Osteocyte (in vitro differentiated cells): Measurements from ENCODE around the gene HNRNPR. TPM values are rescaled to one million over a fixed set of nuclear protein-coding genes. Genes with fewer than 3 reads are reported as not detected.
"Not testable (repeated sequence)": the region's sequence is repeated elsewhere in the genome, so short reads cannot be mapped to it uniquely, and the experiment has no call there.

Experiments
- DNase-seq: peaks from one replicate; pipeline ENCODE4 v3.0.0; 2021; ENCODE audit warnings: mixed read lengths; ENCODE audit not compliant: unreplicated experiment; ENCODE audit errors: extremely low spot score
- H3K27ac Mint-ChIP-seq: one replicate; pipeline ENCODE4 v1.8.0; 2021; ENCODE audit warnings: mild to moderate bottlenecking, mixed read lengths; ENCODE audit not compliant: unreplicated experiment
- H3K27me3 Mint-ChIP-seq: one replicate; pipeline ENCODE4 v1.8.0; 2021; ENCODE audit warnings: mixed read lengths; ENCODE audit not compliant: unreplicated experiment
- H3K36me3 Mint-ChIP-seq: one replicate; pipeline ENCODE4 v1.8.0; 2021; ENCODE audit warnings: mixed read lengths; ENCODE audit not compliant: unreplicated experiment
- H3K4me1 Mint-ChIP-seq: one replicate; pipeline ENCODE4 v1.8.0; 2021; ENCODE audit warnings: mixed read lengths; ENCODE audit not compliant: unreplicated experiment
- H3K4me3 Mint-ChIP-seq: one replicate; pipeline ENCODE4 v1.8.0; 2021; ENCODE audit warnings: mild to moderate bottlenecking, moderate library complexity, mixed read lengths; ENCODE audit not compliant: unreplicated experiment
- H3K9me3 Mint-ChIP-seq: one replicate; pipeline ENCODE4 v1.8.0; 2021; ENCODE audit warnings: mixed read lengths; ENCODE audit not compliant: unreplicated experiment
- total RNA-seq: library from RNA; stranded (reverse); gene quantifications from 2 replicates; pipeline ENCODE4 v1.2.1, GENCODE V29; 2021
- TF ChIP-seq, protein P1 (sequence below): fragments of 200-600 bp; sonication (generic); IDR thresholded peaks from 2 replicates; pipeline ENCODE4 v1.5.0; 2021; ENCODE audit warnings: antibody characterized with exemption, mild to moderate bottlenecking, moderate library complexity

Gene HNRNPR
- total RNA-seq, 1 donor from 2014 or later: 140 TPM

DNA sequence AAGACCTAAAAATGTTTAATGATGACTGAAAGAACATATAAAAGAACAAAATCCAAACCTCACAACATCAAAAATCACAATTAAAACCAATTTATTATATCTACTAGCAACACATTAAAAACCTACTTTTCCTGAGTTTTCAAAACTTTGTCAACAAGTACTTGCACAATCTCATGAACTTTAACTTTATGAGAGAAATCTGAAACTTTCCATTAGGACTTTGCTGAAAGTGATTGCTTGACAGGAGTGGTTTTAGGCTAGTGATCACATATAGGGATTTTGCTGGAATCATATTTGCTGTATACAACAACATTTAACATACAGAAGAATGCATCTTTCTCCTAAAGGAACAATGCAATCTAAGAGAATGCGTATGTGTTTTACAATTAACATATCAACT is 13.2 kb downstream of the HNRNPR start:
- Mint-ChIP-seq H3K9me3 (no peaks in the 10 kb centered on the region), H3K4me3 (no peak overlapping the region), H3K27me3 (no peaks in the 10 kb centered on the region), H3K36me3 (peaks cover 55% of the 10 kb centered on the region), H3K27ac (no peak overlapping the region), H3K4me1 (peaks cover 7% of the 10 kb centered on the region)
- DNase-seq: no peak
- TF ChIP-seq, protein P1, sequence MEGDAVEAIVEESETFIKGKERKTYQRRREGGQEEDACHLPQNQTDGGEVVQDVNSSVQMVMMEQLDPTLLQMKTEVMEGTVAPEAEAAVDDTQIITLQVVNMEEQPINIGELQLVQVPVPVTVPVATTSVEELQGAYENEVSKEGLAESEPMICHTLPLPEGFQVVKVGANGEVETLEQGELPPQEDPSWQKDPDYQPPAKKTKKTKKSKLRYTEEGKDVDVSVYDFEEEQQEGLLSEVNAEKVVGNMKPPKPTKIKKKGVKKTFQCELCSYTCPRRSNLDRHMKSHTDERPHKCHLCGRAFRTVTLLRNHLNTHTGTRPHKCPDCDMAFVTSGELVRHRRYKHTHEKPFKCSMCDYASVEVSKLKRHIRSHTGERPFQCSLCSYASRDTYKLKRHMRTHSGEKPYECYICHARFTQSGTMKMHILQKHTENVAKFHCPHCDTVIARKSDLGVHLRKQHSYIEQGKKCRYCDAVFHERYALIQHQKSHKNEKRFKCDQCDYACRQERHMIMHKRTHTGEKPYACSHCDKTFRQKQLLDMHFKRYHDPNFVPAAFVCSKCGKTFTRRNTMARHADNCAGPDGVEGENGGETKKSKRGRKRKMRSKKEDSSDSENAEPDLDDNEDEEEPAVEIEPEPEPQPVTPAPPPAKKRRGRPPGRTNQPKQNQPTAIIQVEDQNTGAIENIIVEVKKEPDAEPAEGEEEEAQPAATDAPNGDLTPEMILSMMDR: no peak

- no peaks in the 10 kb centered on the region for H3K27me3 Mint-ChIP-seq
Measured at GRCh38 chr1:23325393-23325792, 18.7 kb downstream of the HNRNPR start.

DNA sequence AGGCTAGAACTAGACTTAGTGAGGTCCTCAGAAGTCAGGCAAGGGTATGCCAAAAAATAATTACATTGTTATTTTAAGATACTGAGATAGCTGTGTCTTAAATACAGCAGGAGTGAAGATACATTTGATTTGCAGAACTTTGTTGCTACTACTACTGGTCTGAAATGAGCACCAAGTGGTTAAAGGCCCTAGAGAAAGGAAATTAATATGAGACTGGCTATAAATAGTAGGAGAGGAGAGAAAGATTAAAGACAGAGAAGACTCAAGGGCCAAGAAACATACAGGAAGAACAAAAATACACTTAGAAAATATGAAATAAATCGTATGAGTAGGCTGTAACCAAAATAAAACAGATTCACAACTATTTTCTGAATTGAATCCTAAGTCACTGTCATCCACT is 21.3 kb downstream of the HNRNPR start:
- H3K27me3 Mint-ChIP-seq: no peaks in the 10 kb centered on the region
- peaks cover 56% of the 10 kb centered on the region for H3K36me3 Mint-ChIP-seq
- TF ChIP-seq, protein P1: no peak
- H3K9me3 Mint-ChIP-seq: no peaks in the 10 kb centered on the region
- H3K27ac Mint-ChIP-seq: peak overlapping the region; percentile 75
- DNase-seq: no peak
- peaks cover 16% of the 10 kb centered on the region for H3K4me1 Mint-ChIP-seq
- no peak overlapping the region for H3K4me3 Mint-ChIP-seq

More at GRCh38 chr1:23325393-23325792, 18.7 kb downstream of the HNRNPR start:
- peak overlapping the region; percentile 38 for H3K27ac Mint-ChIP-seq
- H3K4me3 Mint-ChIP-seq: no peak overlapping the region
- H3K36me3 Mint-ChIP-seq: peaks cover 54% of the 10 kb centered on the region
- H3K9me3 Mint-ChIP-seq: no peaks in the 10 kb centered on the region
- no peak for DNase-seq
- TF ChIP-seq, protein P1: no peak
- H3K4me1 Mint-ChIP-seq: peaks cover 18% of the 10 kb centered on the region

DNA sequence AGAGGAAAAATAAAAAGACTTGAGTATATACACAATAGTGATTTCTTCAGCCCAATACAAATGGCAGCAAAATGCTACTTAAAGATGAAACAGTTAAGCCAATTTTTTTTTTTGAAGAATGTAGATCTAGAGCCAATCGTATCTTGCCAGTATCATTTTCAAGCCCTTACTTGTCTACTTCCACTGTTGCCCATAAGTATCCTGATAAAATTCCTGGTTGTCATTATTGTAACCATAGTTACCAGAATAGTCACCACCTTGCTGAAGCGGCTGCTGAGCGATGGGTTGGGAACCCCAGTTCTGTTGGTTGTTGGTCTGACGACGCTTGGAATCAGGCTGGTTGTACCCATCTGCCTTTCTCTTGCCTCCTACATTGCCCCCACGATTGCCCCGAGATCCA is 33.8 kb downstream of the HNRNPR start:
- H3K27me3 Mint-ChIP-seq, H3K4me1 Mint-ChIP-seq: not testable (repeated sequence)
- peaks cover 46% of the 10 kb centered on the region for H3K36me3 Mint-ChIP-seq

GRCh38 chr1:23304140-23304620 is 39.9 kb downstream of the HNRNPR start:
- Mint-ChIP-seq H3K27me3 (no peaks in the 10 kb centered on the region), H3K9me3 (no peaks in the 10 kb centered on the region), H3K4me1 (peaks cover 11% of the 10 kb centered on the region), H3K4me3 (no peak overlapping the region), H3K36me3 (peaks cover 40% of the 10 kb centered on the region), H3K27ac (no peak overlapping the region)
- DNase-seq: no peak
- TF ChIP-seq, protein P1: no peak

More for the DNA sequence above, 33.8 kb downstream of the HNRNPR start:
- not testable (repeated sequence) for H3K27ac Mint-ChIP-seq, DNase-seq, H3K9me3 Mint-ChIP-seq, H3K4me3 Mint-ChIP-seq

GRCh38 chr1:23303524-23303923 is 40.6 kb downstream of the HNRNPR start:
- no peaks in the 10 kb centered on the region for H3K27me3 Mint-ChIP-seq
- peaks cover 39% of the 10 kb centered on the region for H3K36me3 Mint-ChIP-seq
- no peaks in the 10 kb centered on the region for H3K9me3 Mint-ChIP-seq
- TF ChIP-seq, protein P1: no peak
- no peak for DNase-seq
- no peak overlapping the region for H3K4me3 Mint-ChIP-seq
- peak overlapping the region; percentile 12 for H3K27ac Mint-ChIP-seq
- H3K4me1 Mint-ChIP-seq: peaks cover 11% of the 10 kb centered on the region
